ENCODE results near the gene MPND.

- TF ChIP-seq GATA2 (IDR thresholded peaks at IDR 0.05; ENCODE audit: low read depth, low read length) (no peak), GATA3 (IDR thresholded peaks at IDR 0.05; ENCODE audit: low read depth, low read length) (no peak)
Measured at GRCh38 chr19:4343370-4344307, at the start of gene MPND.
